H1 (cell line): Measurements from ENCODE around the gene NFATC1.

Experiments used
- ATF2 ChIP-seq: IDR thresholded peaks from 2 replicates; pipeline ENCODE4 v1.6.1; 2012; ENCODE audit warnings: low read length, inconsistent platforms
- CREB1 ChIP-seq: IDR thresholded peaks from 2 replicates; pipeline ENCODE4 v1.6.1; 2012; ENCODE audit warnings: inconsistent platforms
- CTCF ChIP-seq, 3 experiments: IDR thresholded peaks; 1 replicate in 2 of 3; 2 replicates in 1 of 3; pipeline versions ENCODE4 v1.5.1 to v1.6.1; 2011; ENCODE audit warnings: low read length in 3 of 3, mild to moderate bottlenecking in 3 of 3, inconsistent platforms in 2 of 3, low read depth in 1 of 3, moderate library complexity in 1 of 3; ENCODE audit not compliant: insufficient read depth in 1 of 3; ENCODE audit errors: control extremely low read depth in 1 of 3
- EGR1 ChIP-seq: IDR thresholded peaks from 2 replicates; pipeline ENCODE4 v1.6.1; 2011; ENCODE audit warnings: low read depth, low read length, borderline replicate concordance
- EZH2 ChIP-seq: fragments of 200-600 bp; sonication (generic); IDR thresholded peaks from 2 replicates; pipeline ENCODE4 v1.7.1; 2012; ENCODE audit warnings: low read depth, mild to moderate bottlenecking, moderate library complexity, low read length, inconsistent platforms; ENCODE audit not compliant: severe bottlenecking
- FOSL1 ChIP-seq: IDR thresholded peaks from 2 replicates; pipeline ENCODE4 v1.6.1; 2011; ENCODE audit warnings: mild to moderate bottlenecking, low read depth, low read length, moderate library complexity; ENCODE audit not compliant: insufficient read depth
- MAX ChIP-seq: IDR thresholded peaks from 2 replicates; pipeline ENCODE4 v1.6.1; 2012; ENCODE audit warnings: inconsistent platforms
- SIN3A ChIP-seq, 2 experiments: IDR thresholded peaks in 1 of 2; conservative IDR thresholded peaks in 1 of 2; 2 replicates each; pipeline ENCODE4 v1.6.1; 2011 to 2012; ENCODE audit warnings: low read length in 2 of 2, improper control_type of control experiment in 1 of 2, low read depth in 1 of 2, mild to moderate bottlenecking in 1 of 2
- TAF1 ChIP-seq: IDR thresholded peaks from 2 replicates; pipeline ENCODE4 v1.6.1; 2011; ENCODE audit warnings: mild to moderate bottlenecking, low read depth, low read length
- TEAD4 ChIP-seq: IDR thresholded peaks from 2 replicates; pipeline ENCODE4 v1.6.1; 2012; ENCODE audit warnings: low read depth, low read length, inconsistent platforms, mixed read lengths

GRCh38 chr18:79439628-79440023 lies 43.9 kb downstream of the NFATC1 start:
- TF ChIP-seq CTCF (IDR thresholded peaks at IDR 0.05; ENCODE audit: control extremely low read depth in 1 of 3, insufficient read depth in 1 of 3, low read depth in 1 of 3, low read length in 3 of 3) (no peak), SIN3A (conservative IDR thresholded peaks at IDR 0.05 in 1 of 2, IDR thresholded peaks at IDR 0.05 in 1 of 2; ENCODE audit: low read depth in 1 of 2, low read length in 2 of 2) (no peak), MAX (no peak), ATF2 (no peak), CREB1 (no peak), TEAD4 (no peak), TAF1 (no peak), FOSL1 (no peak), EGR1 (no peak), EZH2 (no peak)
